ENCODE data around the gene ZGPAT. TPM values are rescaled to one million over a fixed set of nuclear protein-coding genes. Genes with fewer than 3 reads are reported as not detected.
A peak's percentile ranks its signal among the peaks of the same experiment; 100 is the strongest.
"Not testable (repeated sequence)": the region's sequence is repeated elsewhere in the genome, so short reads cannot be mapped to it uniquely, and the experiment has no call there.

ZGPAT gene
- total RNA-seq, 3 donors from 2014 or later = 38.1 to 43.9 (median 42.0) TPM

- no peak for DNase-seq
- Mint-ChIP-seq H3K4me1 (ENCODE audit: low read depth) (peaks cover 50% of the 10 kb centered on the region), H3K4me3 (no peak overlapping the region), H3K27me3 (ENCODE audit: low read depth) (no peaks in the 10 kb centered on the region), H3K9me3 (peaks cover 6% of the 10 kb centered on the region), H3K36me3 (ENCODE audit: insufficient read depth) (peaks cover 44% of the 10 kb centered on the region)
- ATAC-seq = no peak
Observed at GRCh38 chr20:63712191-63712590, 4.4 kb downstream of the ZGPAT start.

GRCh38 chr20:63714858-63715257, 7.0 kb downstream of the ZGPAT start:
- Mint-ChIP-seq H3K9me3 (peaks cover 13% of the 10 kb centered on the region), H3K36me3 (ENCODE audit: insufficient read depth) (peaks cover 49% of the 10 kb centered on the region), H3K27me3 (ENCODE audit: low read depth) (no peaks in the 10 kb centered on the region), H3K4me3 (no peak overlapping the region), H3K4me1 (ENCODE audit: low read depth) (peaks cover 40% of the 10 kb centered on the region)
- ATAC-seq = no peak
- no peak for DNase-seq

- ATAC-seq (no peak), DNase-seq (no peak)
- H3K27me3 Mint-ChIP-seq (ENCODE audit: low read depth) = no peaks in the 10 kb centered on the region
- H3K4me3 Mint-ChIP-seq = no peak overlapping the region
- peaks cover 13% of the 10 kb centered on the region for H3K9me3 Mint-ChIP-seq
- peaks cover 43% of the 10 kb centered on the region for H3K36me3 Mint-ChIP-seq (ENCODE audit: insufficient read depth)
- peaks cover 32% of the 10 kb centered on the region for H3K4me1 Mint-ChIP-seq (ENCODE audit: low read depth)
Observed at GRCh38 chr20:63718996-63719395, 11.2 kb downstream of the ZGPAT start.

GRCh38 chr20:63722967-63723622, 15.3 kb downstream of the ZGPAT start:
- H3K36me3 Mint-ChIP-seq (ENCODE audit: insufficient read depth) = peaks cover 31% of the 10 kb centered on the region
- H3K9me3 Mint-ChIP-seq = peaks cover 11% of the 10 kb centered on the region
- peaks cover 30% of the 10 kb centered on the region for H3K4me1 Mint-ChIP-seq (ENCODE audit: low read depth)
- not testable (repeated sequence) for H3K4me3 Mint-ChIP-seq; DNase-seq; ATAC-seq; H3K27me3 Mint-ChIP-seq (ENCODE audit: low read depth)

- DNase-seq; H3K9me3 Mint-ChIP-seq; H3K27me3 Mint-ChIP-seq (ENCODE audit: low read depth); H3K4me3 Mint-ChIP-seq; ATAC-seq: not testable (repeated sequence)
- H3K36me3 Mint-ChIP-seq (ENCODE audit: insufficient read depth) = peaks cover 19% of the 10 kb centered on the region
- peaks cover 28% of the 10 kb centered on the region for H3K4me1 Mint-ChIP-seq (ENCODE audit: low read depth)
Observed at GRCh38 chr20:63730189-63730733, 22.4 kb downstream of the ZGPAT start.

GRCh38 chr20:63731410-63731809, 23.6 kb downstream of the ZGPAT start:
- Mint-ChIP-seq H3K4me3 (no peak overlapping the region), H3K9me3 (no peaks in the 10 kb centered on the region), H3K36me3 (ENCODE audit: insufficient read depth) (peaks cover 16% of the 10 kb centered on the region), H3K4me1 (ENCODE audit: low read depth) (peaks cover 35% of the 10 kb centered on the region), H3K27me3 (ENCODE audit: low read depth) (no peaks in the 10 kb centered on the region)
- ATAC-seq (no peak), DNase-seq (no peak)

GRCh38 chr20:63732118-63733095, 24.6 kb downstream of the ZGPAT start:
- H3K4me3 Mint-ChIP-seq = no peak overlapping the region
- H3K4me1 Mint-ChIP-seq (ENCODE audit: low read depth) = peaks cover 34% of the 10 kb centered on the region
- DNase-seq = no peak
- ATAC-seq = no peak
- peaks cover 12% of the 10 kb centered on the region for H3K36me3 Mint-ChIP-seq (ENCODE audit: insufficient read depth)
- H3K9me3 Mint-ChIP-seq = no peaks in the 10 kb centered on the region
- no peaks in the 10 kb centered on the region for H3K27me3 Mint-ChIP-seq (ENCODE audit: low read depth)

GRCh38 chr20:63733117-63733516, 25.3 kb downstream of the ZGPAT start:
- H3K9me3 Mint-ChIP-seq = no peaks in the 10 kb centered on the region
- peaks cover 29% of the 10 kb centered on the region for H3K4me1 Mint-ChIP-seq (ENCODE audit: low read depth)
- peaks cover 12% of the 10 kb centered on the region for H3K36me3 Mint-ChIP-seq (ENCODE audit: insufficient read depth)
- no peaks in the 10 kb centered on the region for H3K27me3 Mint-ChIP-seq (ENCODE audit: low read depth)
- no peak for DNase-seq
- no peak overlapping the region for H3K4me3 Mint-ChIP-seq
- ATAC-seq = no peak

- ATAC-seq (no peak), DNase-seq (no peak)
- H3K9me3 Mint-ChIP-seq = no peaks in the 10 kb centered on the region
- H3K27me3 Mint-ChIP-seq (ENCODE audit: low read depth) = no peaks in the 10 kb centered on the region
- peaks cover 24% of the 10 kb centered on the region for H3K4me1 Mint-ChIP-seq (ENCODE audit: low read depth)
- H3K4me3 Mint-ChIP-seq = no peak overlapping the region
- peaks cover 10% of the 10 kb centered on the region for H3K36me3 Mint-ChIP-seq (ENCODE audit: insufficient read depth)
Observed at GRCh38 chr20:63733579-63734081, 25.8 kb downstream of the ZGPAT start.

- no peak for DNase-seq
- peaks cover 23% of the 10 kb centered on the region for H3K4me1 Mint-ChIP-seq (ENCODE audit: low read depth)
- H3K36me3 Mint-ChIP-seq (ENCODE audit: insufficient read depth) = peaks cover 9% of the 10 kb centered on the region
- no peaks in the 10 kb centered on the region for H3K27me3 Mint-ChIP-seq (ENCODE audit: low read depth)
- H3K9me3 Mint-ChIP-seq = no peaks in the 10 kb centered on the region
- no peak overlapping the region for H3K4me3 Mint-ChIP-seq
- ATAC-seq = no peak
Observed at GRCh38 chr20:63734111-63734945, 26.5 kb downstream of the ZGPAT start.

- DNase-seq (no peak), ATAC-seq (no peak)
- H3K4me3 Mint-ChIP-seq = no peak overlapping the region
- peaks cover 23% of the 10 kb centered on the region for H3K4me1 Mint-ChIP-seq (ENCODE audit: low read depth)
- no peaks in the 10 kb centered on the region for H3K27me3 Mint-ChIP-seq (ENCODE audit: low read depth)
- peaks cover 6% of the 10 kb centered on the region for H3K36me3 Mint-ChIP-seq (ENCODE audit: insufficient read depth)
- no peaks in the 10 kb centered on the region for H3K9me3 Mint-ChIP-seq
Observed at GRCh38 chr20:63734946-63735858, 27.4 kb downstream of the ZGPAT start.

- H3K4me1 Mint-ChIP-seq (ENCODE audit: low read depth) = peaks cover 23% of the 10 kb centered on the region
- DNase-seq (peak; percentile 62), ATAC-seq (peak; percentile 36 to 40)
- no peaks in the 10 kb centered on the region for H3K27me3 Mint-ChIP-seq (ENCODE audit: low read depth)
- H3K4me3 Mint-ChIP-seq = peak within 1 kb of the TSS; percentile 77
- H3K36me3 Mint-ChIP-seq (ENCODE audit: insufficient read depth) = peaks cover 6% of the 10 kb centered on the region
- H3K9me3 Mint-ChIP-seq = no peaks in the 10 kb centered on the region
Observed at GRCh38 chr20:63735859-63736718, 28.2 kb downstream of the ZGPAT start, which contains the start of gene LIME1. Gene LIME1, plus strand, starts transcription at chr20:63736664. Its CDS starts 886 bp downstream, at chr20:63737550.
